Activated CD4-positive, alpha-beta memory T cell treated with anti-CD3 and anti-CD28 coated beads, Interleukin-2, amount 10 ng/mL, durations not matched to agents 7 days and 5 days (primary cell): Measurements from ENCODE around the gene STXBP3. TPM values are rescaled to one million over a fixed set of nuclear protein-coding genes. Genes with fewer than 3 reads are reported as not detected.

Experiments used
- CTCF ChIA-PET: fragments of 350-600 bp; sonication (Branson Sonifier 250); formaldehyde crosslinking; loops from one replicate; lab custom pipeline; 2021; ENCODE audit warnings: antibody characterized with exemption, inconsistent platforms; lab: Charles Lee
- POLR2A ChIA-PET: fragments of 350-600 bp; sonication (Branson Sonifier 250); formaldehyde crosslinking; loops from one replicate; lab custom pipeline; 2021; ENCODE audit warnings: antibody characterized with exemption; lab: Charles Lee
- DNase-seq: peaks from one replicate; pipeline ENCODE4 v3.0.0-alpha.2; 2020
- H3K27ac Mint-ChIP-seq: one replicate; pipeline ENCODE4 v1.8.0; 2021; ENCODE audit warnings: mild to moderate bottlenecking, mixed read lengths
- H3K27me3 Mint-ChIP-seq: one replicate; pipeline ENCODE4 v1.8.0; 2021; ENCODE audit warnings: mixed read lengths
- H3K36me3 Mint-ChIP-seq: one replicate; pipeline ENCODE4 v1.8.0; 2021; ENCODE audit warnings: low read depth, mixed read lengths
- H3K4me1 Mint-ChIP-seq: one replicate; pipeline ENCODE4 v1.8.0; 2021; ENCODE audit warnings: mixed read lengths
- H3K4me3 Mint-ChIP-seq: one replicate; pipeline ENCODE4 v1.8.0; 2021; ENCODE audit warnings: mild to moderate bottlenecking, mixed read lengths
- H3K9me3 Mint-ChIP-seq: one replicate; pipeline ENCODE4 v1.8.0; 2021; ENCODE audit warnings: mixed read lengths
- total RNA-seq, 2 experiments: library from RNA; stranded (reverse); gene quantifications; one replicate each; pipeline ENCODE4 v1.2.3, GENCODE V29; 2021

STXBP3 gene
- total RNA-seq, 2 experiments from 2014 or later = 55.9 to 60.8 TPM

- no peak for DNase-seq
- ChIA-PET POLR2A (no interaction called here), CTCF (interaction anchor here (1.0 to 1.2 kb wide), 3 partner anchors 28 to 243 kb away, joined by 3 to 4 read pairs (median 4); no protein-coding TSS in a partner anchor)
- peaks cover 3% of the 10 kb centered on the region for H3K36me3 Mint-ChIP-seq
- H3K4me3 Mint-ChIP-seq = no peak within 1 kb of the TSS
- peaks cover 17% of the 10 kb centered on the region for H3K4me1 Mint-ChIP-seq
- peaks cover 2% of the 10 kb centered on the region for H3K9me3 Mint-ChIP-seq
- H3K27me3 Mint-ChIP-seq = peaks cover 19% of the 10 kb centered on the region
- no peak within 1 kb of the TSS for H3K27ac Mint-ChIP-seq
These were observed 110.5 kb downstream of the STXBP3 start, which contains the start of gene AKNAD1 for GRCh38 chr1:108856994-108857393. AKNAD1 (minus strand) TSS chr1:108857094; CDS start chr1:108852664, 4,430 bp downstream.

- H3K27ac Mint-ChIP-seq = no peak overlapping the region
- ChIA-PET CTCF (interaction anchor here (0.6 to 1.2 kb wide), 2 partner anchors 29 to 758 kb away, joined by 3 read pairs; no protein-coding TSS in a partner anchor), POLR2A (interaction anchor here (0.8 to 1.7 kb wide), 2 partner anchors 18 to 166 kb away, joined by 3 to 5 read pairs; partner anchors contain the start of genes GPSM2 and PRPF38B)
- H3K36me3 Mint-ChIP-seq = peaks cover 3% of the 10 kb centered on the region
- peaks cover 12% of the 10 kb centered on the region for H3K4me1 Mint-ChIP-seq
- H3K27me3 Mint-ChIP-seq = peaks cover 19% of the 10 kb centered on the region
- H3K4me3 Mint-ChIP-seq = no peak overlapping the region
- peaks cover 2% of the 10 kb centered on the region for H3K9me3 Mint-ChIP-seq
- no peak for DNase-seq
These were observed 111.9 kb downstream of the STXBP3 start for GRCh38 chr1:108858230-108858950.

Other genes with a start within 250 kb of the STXBP3 start
- 10 to 100 TPM; 22.6 to 23.6 TPM for gene EEIG2, start 186.6 kb upstream of the STXBP3 start, total RNA-seq
- 10 to 100 TPM; 26.7 to 27.3 TPM for gene HENMT1, start 85.6 kb upstream of the STXBP3 start, total RNA-seq
- gene PRPF38B, start 54.4 kb upstream of the STXBP3 start, total RNA-seq = 10 to 100 TPM; 68.5 to 70.5 TPM
- gene FNDC7, start 33.8 kb upstream of the STXBP3 start, total RNA-seq = under 1 TPM in 1 of 2 experiments, not detected in 1; 0.05 TPM
- not detected for gene AKNAD1, start 110.4 kb downstream of the STXBP3 start, total RNA-seq
- gene GPSM2, start 130.3 kb downstream of the STXBP3 start, total RNA-seq = 10 to 100 TPM; 43.2 to 47.1 TPM
- 10 to 100 TPM; 16.4 to 20.1 TPM for gene CLCC1, start 216.8 kb downstream of the STXBP3 start, total RNA-seq